ENCODE data around the gene ERO1A.

ERO1A gene

GRCh38 chr14:52598568-52598967 lies 96.8 kb downstream of the ERO1A start:
- no peak for DNase-seq

GRCh38 chr14:52596861-52597260 lies 98.5 kb downstream of the ERO1A start:
- DNase-seq: no peak

GRCh38 chr14:52596320-52596719 lies 99.0 kb downstream of the ERO1A start:
- DNase-seq: no peak

- DNase-seq: no peak
Observed at GRCh38 chr14:52590318-52590717, 105.0 kb downstream of the ERO1A start.

Measured in NCI-H510A treated with DMSO at 0.1 percent for 48 hours (cell line).